WTC11 (cell line): ENCODE results near the gene CCDC81. TPM values are rescaled to one million over a fixed set of nuclear protein-coding genes. Genes with fewer than 3 reads are reported as not detected.

Experiments
- ATAC-seq: fragments of 200-7000 bp; cut with Tn5 transposase; 2 replicates; pipeline ENCODE4 v1.10.0; 2021; ENCODE audit warnings: mild to moderate bottlenecking, moderate library complexity
- CTCF ChIA-PET: fragments of 300-600 bp; sonication (Branson Sonifier 250); formaldehyde crosslinking; loops from one replicate; lab custom pipeline; 2021; ENCODE audit warnings: antibody characterized with exemption; lab: Charles Lee
- POLR2A ChIA-PET: fragments of 350-600 bp; sonication (Branson Sonifier 250); formaldehyde crosslinking; loops from one replicate; lab custom pipeline; 2021; ENCODE audit warnings: antibody characterized with exemption; lab: Charles Lee
- DNase-seq: peaks from one replicate; pipeline ENCODE4 v3.0.0; 2021; ENCODE audit warnings: low spot score
- H3K27ac Mint-ChIP-seq: 2 replicates; pipeline ENCODE4 v1.8.0; 2021; ENCODE audit warnings: mixed read lengths
- H3K27me3 Mint-ChIP-seq: 2 replicates; pipeline ENCODE4 v1.8.0; 2021; ENCODE audit warnings: low read depth, mild to moderate bottlenecking, moderate library complexity, mixed read lengths
- H3K36me3 Mint-ChIP-seq: 2 replicates; pipeline ENCODE4 v1.8.0; 2021; ENCODE audit warnings: mixed read lengths
- H3K4me1 Mint-ChIP-seq: 2 replicates; pipeline ENCODE4 v1.8.0; 2022; ENCODE audit warnings: mixed read lengths
- H3K4me3 Mint-ChIP-seq: 2 replicates; pipeline ENCODE4 v1.8.0; 2021; ENCODE audit warnings: mild to moderate bottlenecking, moderate library complexity, mixed read lengths
- H3K9me3 Mint-ChIP-seq: 2 replicates; pipeline ENCODE4 v1.8.0; 2021; ENCODE audit warnings: mixed read lengths
- ATF1 ChIP-seq: sonication (generic); formaldehyde crosslinking; IDR thresholded peaks from 2 replicates; pipeline ENCODE4 v1.8.1; 2023; ENCODE audit warnings: mild to moderate bottlenecking, moderate library complexity, missing genetic modification reagents
- CREB1 ChIP-seq: sonication (generic); formaldehyde crosslinking; IDR thresholded peaks from 2 replicates; pipeline ENCODE4 v1.8.0; 2023; ENCODE audit warnings: mild to moderate bottlenecking, missing genetic modification reagents
- FOXJ3 ChIP-seq: sonication (generic); formaldehyde crosslinking; IDR thresholded peaks from 2 replicates; pipeline ENCODE4 v1.9.0; 2021; ENCODE audit warnings: missing genetic modification reagents, mild to moderate bottlenecking, borderline replicate concordance
- FOXK1 ChIP-seq: sonication (generic); formaldehyde crosslinking; IDR thresholded peaks from 2 replicates; pipeline ENCODE4 v1.8.0; 2022; ENCODE audit warnings: mild to moderate bottlenecking, moderate library complexity, missing genetic modification reagents
- FOXP1 ChIP-seq: sonication (generic); formaldehyde crosslinking; IDR thresholded peaks from 2 replicates; pipeline ENCODE4 v1.8.0; 2022; ENCODE audit warnings: missing genetic modification reagents, mild to moderate bottlenecking, moderate library complexity, borderline replicate concordance
- GABPB1 ChIP-seq: sonication (generic); formaldehyde crosslinking; IDR thresholded peaks from 2 replicates; pipeline ENCODE4 v1.8.1; 2023; ENCODE audit warnings: mild to moderate bottlenecking, missing genetic modification reagents
- MAX ChIP-seq: sonication (generic); formaldehyde crosslinking; IDR thresholded peaks from 2 replicates; pipeline ENCODE4 v1.8.0; 2022; ENCODE audit warnings: mild to moderate bottlenecking, missing genetic modification reagents
- MYBL2 ChIP-seq: sonication (generic); formaldehyde crosslinking; IDR thresholded peaks from 2 replicates; pipeline ENCODE4 v1.8.1; 2023; ENCODE audit warnings: mild to moderate bottlenecking, moderate library complexity, missing genetic modification reagents
- NR1H2 ChIP-seq: sonication (generic); formaldehyde crosslinking; IDR thresholded peaks from 2 replicates; pipeline ENCODE4 v1.9.0; 2021; ENCODE audit warnings: mild to moderate bottlenecking, moderate library complexity, missing genetic modification reagents
- NR3C1 ChIP-seq: sonication (generic); formaldehyde crosslinking; conservative IDR thresholded peaks from 2 replicates; pipeline ENCODE4 v1.8.1; 2023; ENCODE audit warnings: low read depth, mild to moderate bottlenecking, missing genetic modification reagents
- PRDM15 ChIP-seq: sonication (generic); formaldehyde crosslinking; IDR thresholded peaks from 2 replicates; pipeline ENCODE4 v1.8.0; 2022; ENCODE audit warnings: missing genetic modification reagents
- RELA ChIP-seq: sonication (generic); formaldehyde crosslinking; IDR thresholded peaks from 2 replicates; pipeline ENCODE4 v1.8.1; 2022; ENCODE audit warnings: missing genetic modification reagents, mild to moderate bottlenecking, borderline replicate concordance
- SMAD4 ChIP-seq: sonication (generic); formaldehyde crosslinking; IDR thresholded peaks from 2 replicates; pipeline ENCODE4 v1.8.0; 2022; ENCODE audit warnings: mild to moderate bottlenecking, missing genetic modification reagents
- ZNF232 ChIP-seq: sonication (generic); formaldehyde crosslinking; IDR thresholded peaks from 2 replicates; pipeline ENCODE4 v1.8.0; 2022; ENCODE audit warnings: mild to moderate bottlenecking, missing genetic modification reagents
- ZNF671 ChIP-seq: fragments of 250-450 bp; sonication (Bioruptor Pico); IDR thresholded peaks from 2 replicates; pipeline ENCODE4 v1.8.0; 2021; ENCODE audit warnings: mild to moderate bottlenecking
- total RNA-seq: library from RNA; stranded (reverse); gene quantifications from 3 replicates; pipeline ENCODE4 v1.2.3, GENCODE V29; 2021
- TF ChIP-seq, protein P1 (sequence below): fragments of 250-450 bp; sonication (Bioruptor Pico); IDR thresholded peaks from 2 replicates; pipeline ENCODE4 v1.9.0; 2021; ENCODE audit warnings: mild to moderate bottlenecking
- TF ChIP-seq, protein P2 (sequence below): sonication (generic); formaldehyde crosslinking; IDR thresholded peaks from 2 replicates; pipeline ENCODE4 v1.8.1; 2023; ENCODE audit warnings: mild to moderate bottlenecking, missing genetic modification reagents
- TF ChIP-seq, protein P3 (sequence below): sonication (generic); formaldehyde crosslinking; IDR thresholded peaks from 2 replicates; pipeline ENCODE4 v1.8.1; 2022; ENCODE audit warnings: low read depth, mild to moderate bottlenecking, moderate library complexity, missing genetic modification reagents, borderline replicate concordance

The CCDC81 gene
- total RNA-seq, 1 experiment from 2014 or later, result 0.98 TPM

DNA sequence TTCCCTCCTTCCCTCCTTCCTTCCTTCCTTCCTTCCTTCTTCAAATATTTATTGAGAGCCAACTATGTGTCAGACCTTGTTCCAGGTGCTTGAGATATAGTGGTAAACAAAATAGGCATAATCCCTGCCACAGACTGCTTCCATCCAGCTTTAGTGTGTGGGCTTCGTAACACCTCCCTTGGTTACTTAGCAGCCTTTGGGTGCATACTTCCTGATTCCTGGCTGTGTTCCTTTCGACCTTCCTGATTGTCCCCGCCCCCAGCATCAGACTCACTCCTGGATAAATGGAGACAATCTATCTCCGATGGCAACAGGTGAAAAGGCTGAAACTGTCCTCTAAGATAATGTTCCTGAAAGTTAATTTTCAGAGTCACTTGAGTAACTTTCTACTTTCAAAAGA, 13.5 kb downstream of the CCDC81 start:
- POLR2A ChIA-PET, result no interaction called here
- ATAC-seq (peak; percentile 80), DNase-seq (no peak)
- no peak overlapping the region for H3K4me3 Mint-ChIP-seq
- peaks cover 4% of the 10 kb centered on the region for H3K4me1 Mint-ChIP-seq
- H3K27ac Mint-ChIP-seq, result no peak overlapping the region; the same call in 1 of the 2 replicates
- H3K27me3 Mint-ChIP-seq, result no peaks in the 10 kb centered on the region
- CTCF ChIA-PET, result interaction anchor here (1.2 kb wide), 1 partner anchor 27 kb away, joined by 5 read pairs; no protein-coding TSS in a partner anchor
- H3K9me3 Mint-ChIP-seq, result no peaks in the 10 kb centered on the region
- TF ChIP-seq GABPB1 (CRISPR knock-in tag) (no peak), FOXJ3 (CRISPR knock-in tag) (no peak), ZNF232 (CRISPR knock-in tag) (no peak), SMAD4 (CRISPR knock-in tag) (no peak), ATF1 (no peak), MAX (CRISPR knock-in tag) (no peak), PRDM15 (CRISPR knock-in tag) (no peak), MYBL2 (CRISPR knock-in tag) (no peak), CREB1 (CRISPR knock-in tag) (no peak), NR3C1 (CRISPR knock-in tag) (no peak), NR1H2 (CRISPR knock-in tag) (no peak), FOXK1 (CRISPR knock-in tag) (no peak), ZNF671 (CRISPR knock-in tag) (no peak), RELA (no peak), FOXP1 (no peak)
- TF ChIP-seq, protein P1, sequence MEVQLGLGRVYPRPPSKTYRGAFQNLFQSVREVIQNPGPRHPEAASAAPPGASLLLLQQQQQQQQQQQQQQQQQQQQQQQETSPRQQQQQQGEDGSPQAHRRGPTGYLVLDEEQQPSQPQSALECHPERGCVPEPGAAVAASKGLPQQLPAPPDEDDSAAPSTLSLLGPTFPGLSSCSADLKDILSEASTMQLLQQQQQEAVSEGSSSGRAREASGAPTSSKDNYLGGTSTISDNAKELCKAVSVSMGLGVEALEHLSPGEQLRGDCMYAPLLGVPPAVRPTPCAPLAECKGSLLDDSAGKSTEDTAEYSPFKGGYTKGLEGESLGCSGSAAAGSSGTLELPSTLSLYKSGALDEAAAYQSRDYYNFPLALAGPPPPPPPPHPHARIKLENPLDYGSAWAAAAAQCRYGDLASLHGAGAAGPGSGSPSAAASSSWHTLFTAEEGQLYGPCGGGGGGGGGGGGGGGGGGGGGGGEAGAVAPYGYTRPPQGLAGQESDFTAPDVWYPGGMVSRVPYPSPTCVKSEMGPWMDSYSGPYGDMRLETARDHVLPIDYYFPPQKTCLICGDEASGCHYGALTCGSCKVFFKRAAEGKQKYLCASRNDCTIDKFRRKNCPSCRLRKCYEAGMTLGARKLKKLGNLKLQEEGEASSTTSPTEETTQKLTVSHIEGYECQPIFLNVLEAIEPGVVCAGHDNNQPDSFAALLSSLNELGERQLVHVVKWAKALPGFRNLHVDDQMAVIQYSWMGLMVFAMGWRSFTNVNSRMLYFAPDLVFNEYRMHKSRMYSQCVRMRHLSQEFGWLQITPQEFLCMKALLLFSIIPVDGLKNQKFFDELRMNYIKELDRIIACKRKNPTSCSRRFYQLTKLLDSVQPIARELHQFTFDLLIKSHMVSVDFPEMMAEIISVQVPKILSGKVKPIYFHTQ (CRISPR knock-in tag), result no peak
- TF ChIP-seq, protein P2, sequence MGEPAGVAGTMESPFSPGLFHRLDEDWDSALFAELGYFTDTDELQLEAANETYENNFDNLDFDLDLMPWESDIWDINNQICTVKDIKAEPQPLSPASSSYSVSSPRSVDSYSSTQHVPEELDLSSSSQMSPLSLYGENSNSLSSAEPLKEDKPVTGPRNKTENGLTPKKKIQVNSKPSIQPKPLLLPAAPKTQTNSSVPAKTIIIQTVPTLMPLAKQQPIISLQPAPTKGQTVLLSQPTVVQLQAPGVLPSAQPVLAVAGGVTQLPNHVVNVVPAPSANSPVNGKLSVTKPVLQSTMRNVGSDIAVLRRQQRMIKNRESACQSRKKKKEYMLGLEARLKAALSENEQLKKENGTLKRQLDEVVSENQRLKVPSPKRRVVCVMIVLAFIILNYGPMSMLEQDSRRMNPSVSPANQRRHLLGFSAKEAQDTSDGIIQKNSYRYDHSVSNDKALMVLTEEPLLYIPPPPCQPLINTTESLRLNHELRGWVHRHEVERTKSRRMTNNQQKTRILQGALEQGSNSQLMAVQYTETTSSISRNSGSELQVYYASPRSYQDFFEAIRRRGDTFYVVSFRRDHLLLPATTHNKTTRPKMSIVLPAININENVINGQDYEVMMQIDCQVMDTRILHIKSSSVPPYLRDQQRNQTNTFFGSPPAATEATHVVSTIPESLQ (CRISPR knock-in tag), result no peak
- TF ChIP-seq, protein P3, sequence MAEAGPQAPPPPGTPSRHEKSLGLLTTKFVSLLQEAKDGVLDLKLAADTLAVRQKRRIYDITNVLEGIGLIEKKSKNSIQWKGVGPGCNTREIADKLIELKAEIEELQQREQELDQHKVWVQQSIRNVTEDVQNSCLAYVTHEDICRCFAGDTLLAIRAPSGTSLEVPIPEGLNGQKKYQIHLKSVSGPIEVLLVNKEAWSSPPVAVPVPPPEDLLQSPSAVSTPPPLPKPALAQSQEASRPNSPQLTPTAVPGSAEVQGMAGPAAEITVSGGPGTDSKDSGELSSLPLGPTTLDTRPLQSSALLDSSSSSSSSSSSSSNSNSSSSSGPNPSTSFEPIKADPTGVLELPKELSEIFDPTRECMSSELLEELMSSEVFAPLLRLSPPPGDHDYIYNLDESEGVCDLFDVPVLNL (CRISPR knock-in tag), result no peak
- no peaks in the 10 kb centered on the region for H3K36me3 Mint-ChIP-seq
